HL-60 (cell line): ENCODE results near the gene DNAH10.

Source experiments
- CTCF ChIP-seq: IDR thresholded peaks from one replicate; pipeline ENCODE4 v1.5.1; 2011; ENCODE audit warnings: low read length, control low read depth, inconsistent platforms; ENCODE audit not compliant: insufficient read depth
- POLR2AphosphoS5 ChIP-seq: IDR thresholded peaks from 2 replicates; pipeline ENCODE4 v1.6.1; 2012; ENCODE audit warnings: low read depth
- TF ChIP-seq, protein P1 (sequence below): IDR thresholded peaks from 2 replicates; pipeline ENCODE4 v1.6.1; 2012; ENCODE audit warnings: low read depth; ENCODE audit not compliant: insufficient replicate concordance

DNA sequence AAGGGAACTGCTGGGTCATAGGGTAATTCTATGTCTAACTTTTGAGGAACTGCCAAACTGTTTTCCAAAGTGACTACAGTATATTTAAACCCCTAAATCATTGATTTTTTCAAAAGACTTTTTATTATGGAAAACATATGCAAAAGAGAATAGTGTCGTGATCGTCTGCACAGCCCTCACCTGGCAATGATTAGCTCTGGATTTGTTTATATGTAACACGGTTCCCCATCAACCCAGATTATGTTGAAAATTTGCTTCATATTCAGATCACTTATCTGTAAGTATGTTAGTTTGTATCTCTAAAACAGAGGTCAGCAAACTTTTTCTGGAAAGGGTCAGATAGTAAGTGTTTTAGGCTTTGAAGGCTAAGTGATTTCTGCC is 157.9 kb downstream of the DNAH10 start:
- TF ChIP-seq POLR2AphosphoS5: no peak
- TF ChIP-seq CTCF: no peak
- TF ChIP-seq, protein P1, sequence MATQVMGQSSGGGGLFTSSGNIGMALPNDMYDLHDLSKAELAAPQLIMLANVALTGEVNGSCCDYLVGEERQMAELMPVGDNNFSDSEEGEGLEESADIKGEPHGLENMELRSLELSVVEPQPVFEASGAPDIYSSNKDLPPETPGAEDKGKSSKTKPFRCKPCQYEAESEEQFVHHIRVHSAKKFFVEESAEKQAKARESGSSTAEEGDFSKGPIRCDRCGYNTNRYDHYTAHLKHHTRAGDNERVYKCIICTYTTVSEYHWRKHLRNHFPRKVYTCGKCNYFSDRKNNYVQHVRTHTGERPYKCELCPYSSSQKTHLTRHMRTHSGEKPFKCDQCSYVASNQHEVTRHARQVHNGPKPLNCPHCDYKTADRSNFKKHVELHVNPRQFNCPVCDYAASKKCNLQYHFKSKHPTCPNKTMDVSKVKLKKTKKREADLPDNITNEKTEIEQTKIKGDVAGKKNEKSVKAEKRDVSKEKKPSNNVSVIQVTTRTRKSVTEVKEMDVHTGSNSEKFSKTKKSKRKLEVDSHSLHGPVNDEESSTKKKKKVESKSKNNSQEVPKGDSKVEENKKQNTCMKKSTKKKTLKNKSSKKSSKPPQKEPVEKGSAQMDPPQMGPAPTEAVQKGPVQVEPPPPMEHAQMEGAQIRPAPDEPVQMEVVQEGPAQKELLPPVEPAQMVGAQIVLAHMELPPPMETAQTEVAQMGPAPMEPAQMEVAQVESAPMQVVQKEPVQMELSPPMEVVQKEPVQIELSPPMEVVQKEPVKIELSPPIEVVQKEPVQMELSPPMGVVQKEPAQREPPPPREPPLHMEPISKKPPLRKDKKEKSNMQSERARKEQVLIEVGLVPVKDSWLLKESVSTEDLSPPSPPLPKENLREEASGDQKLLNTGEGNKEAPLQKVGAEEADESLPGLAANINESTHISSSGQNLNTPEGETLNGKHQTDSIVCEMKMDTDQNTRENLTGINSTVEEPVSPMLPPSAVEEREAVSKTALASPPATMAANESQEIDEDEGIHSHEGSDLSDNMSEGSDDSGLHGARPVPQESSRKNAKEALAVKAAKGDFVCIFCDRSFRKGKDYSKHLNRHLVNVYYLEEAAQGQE: no peak
